Measurements from ENCODE around the gene TPPP2.

The TPPP2 gene

DNA sequence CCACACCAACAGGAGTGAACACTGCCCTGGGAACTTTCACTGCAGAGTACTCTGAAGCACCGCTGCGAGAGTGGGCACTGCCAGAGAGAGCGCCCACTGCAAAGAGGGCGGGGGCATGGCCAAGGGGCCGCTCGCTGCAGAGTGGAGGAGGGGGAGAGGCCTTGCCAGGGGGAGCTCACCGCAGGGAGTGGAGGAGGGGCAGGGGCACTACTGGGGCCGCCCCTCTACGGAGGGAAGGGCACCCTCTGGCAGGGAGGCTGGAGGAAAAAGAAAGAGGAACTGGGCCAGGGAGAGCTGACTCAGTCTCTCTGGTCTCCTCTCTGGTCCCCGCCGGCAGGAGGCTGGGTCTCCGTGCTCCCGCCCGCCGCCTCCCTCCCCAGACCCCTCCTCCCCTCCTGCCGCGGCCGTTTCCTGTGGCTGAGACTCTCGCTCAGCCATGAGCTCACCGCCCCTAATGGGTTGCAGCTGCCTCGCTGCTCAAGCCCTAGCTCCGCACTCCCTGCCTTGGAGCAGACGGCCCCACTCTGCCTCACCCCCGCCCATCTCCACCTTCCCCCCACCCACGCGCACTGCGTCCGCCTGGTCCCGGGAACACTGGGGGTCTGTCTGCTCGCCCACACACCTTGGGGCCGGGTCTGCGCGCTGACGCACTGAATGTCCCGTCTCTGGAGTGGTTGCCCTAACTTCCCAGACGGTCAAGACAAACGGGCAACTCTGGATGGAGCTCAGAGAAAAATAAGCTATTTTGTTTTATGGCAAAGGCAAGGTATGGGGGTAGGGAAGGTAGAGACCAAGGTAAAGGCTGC lies 41.4 kb downstream of the TPPP2 start:
- TF ChIP-seq, protein P1, sequence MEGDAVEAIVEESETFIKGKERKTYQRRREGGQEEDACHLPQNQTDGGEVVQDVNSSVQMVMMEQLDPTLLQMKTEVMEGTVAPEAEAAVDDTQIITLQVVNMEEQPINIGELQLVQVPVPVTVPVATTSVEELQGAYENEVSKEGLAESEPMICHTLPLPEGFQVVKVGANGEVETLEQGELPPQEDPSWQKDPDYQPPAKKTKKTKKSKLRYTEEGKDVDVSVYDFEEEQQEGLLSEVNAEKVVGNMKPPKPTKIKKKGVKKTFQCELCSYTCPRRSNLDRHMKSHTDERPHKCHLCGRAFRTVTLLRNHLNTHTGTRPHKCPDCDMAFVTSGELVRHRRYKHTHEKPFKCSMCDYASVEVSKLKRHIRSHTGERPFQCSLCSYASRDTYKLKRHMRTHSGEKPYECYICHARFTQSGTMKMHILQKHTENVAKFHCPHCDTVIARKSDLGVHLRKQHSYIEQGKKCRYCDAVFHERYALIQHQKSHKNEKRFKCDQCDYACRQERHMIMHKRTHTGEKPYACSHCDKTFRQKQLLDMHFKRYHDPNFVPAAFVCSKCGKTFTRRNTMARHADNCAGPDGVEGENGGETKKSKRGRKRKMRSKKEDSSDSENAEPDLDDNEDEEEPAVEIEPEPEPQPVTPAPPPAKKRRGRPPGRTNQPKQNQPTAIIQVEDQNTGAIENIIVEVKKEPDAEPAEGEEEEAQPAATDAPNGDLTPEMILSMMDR (IDR thresholded peaks at IDR 0.05; ENCODE audit: low read depth, low read length, missing control alignments) = no peak
- peak overlapping the region; percentile 90 for H3K4me3 ChIP-seq (ENCODE audit: low read depth, low read length)
- in situ Hi-C loops (cut with HindIII; ENCODE audit: low sequenced_read_pairs) = no loop called here
- DNase-seq (ENCODE audit: low read depth) = peak; percentile 83

DNA sequence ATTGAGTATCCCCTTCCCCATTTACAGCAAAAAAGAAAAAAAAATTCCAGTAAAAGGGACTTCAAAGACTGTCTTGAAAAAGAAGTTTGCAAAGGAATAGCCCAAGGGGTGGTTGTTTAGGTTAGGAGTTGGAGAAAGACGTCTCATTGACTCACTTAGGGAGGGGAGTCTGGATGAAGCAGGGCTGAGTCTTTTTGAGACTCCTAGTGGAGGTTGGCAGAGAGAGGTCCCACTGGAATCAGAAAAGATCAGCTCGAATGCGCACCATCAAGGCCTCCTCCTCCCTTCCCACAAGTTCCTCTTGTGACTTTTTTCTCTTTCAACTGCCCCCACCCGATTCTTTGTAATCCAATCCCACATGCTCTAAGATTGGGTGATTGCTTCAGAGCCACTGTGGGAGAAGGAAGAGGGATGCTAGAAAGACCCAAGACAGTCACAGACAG lies 42.0 kb downstream of the TPPP2 start:
- TF ChIP-seq, protein P1 (IDR thresholded peaks at IDR 0.05; ENCODE audit: low read depth, low read length, missing control alignments) = peak; percentile 13
- in situ Hi-C loops (cut with HindIII; ENCODE audit: low sequenced_read_pairs) = no loop called here
- DNase-seq (ENCODE audit: low read depth) = no peak
- H3K4me3 ChIP-seq (ENCODE audit: low read depth, low read length) = peak overlapping the region; percentile 90

DNA sequence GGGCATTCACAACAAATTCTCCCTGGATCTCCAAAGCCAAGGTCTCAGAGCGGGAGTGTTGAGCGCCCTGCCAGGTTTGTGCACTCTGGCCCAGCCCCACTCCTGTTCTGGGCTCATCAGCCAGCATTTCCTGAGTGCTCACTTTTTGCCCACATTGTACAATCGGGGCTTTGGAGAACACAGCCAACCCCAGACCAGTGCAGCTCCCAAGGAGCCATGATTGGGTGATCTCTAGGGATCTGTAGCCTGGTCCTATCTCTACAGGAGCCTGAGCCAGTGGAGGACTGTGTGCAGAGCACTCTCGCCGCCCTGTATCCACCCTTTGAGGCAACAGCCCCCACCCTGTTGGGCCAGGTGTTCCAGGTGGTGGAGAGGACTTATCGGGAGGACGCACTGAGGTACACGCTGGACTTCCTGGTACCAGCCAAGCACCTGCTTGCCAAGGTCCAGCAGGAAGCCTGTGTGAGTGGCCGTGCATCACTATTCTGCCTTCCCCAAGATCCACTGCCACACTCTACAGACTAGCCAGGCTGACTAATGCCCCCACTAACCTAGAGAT lies 42.8 kb downstream of the TPPP2 start:
- no peak for DNase-seq (ENCODE audit: low read depth)
- TF ChIP-seq, protein P1 (IDR thresholded peaks at IDR 0.05; ENCODE audit: low read depth, low read length, missing control alignments) = no peak
- in situ Hi-C loops (cut with HindIII; ENCODE audit: low sequenced_read_pairs) = no loop called here
- H3K4me3 ChIP-seq (ENCODE audit: low read depth, low read length) = no peak overlapping the region

DNA sequence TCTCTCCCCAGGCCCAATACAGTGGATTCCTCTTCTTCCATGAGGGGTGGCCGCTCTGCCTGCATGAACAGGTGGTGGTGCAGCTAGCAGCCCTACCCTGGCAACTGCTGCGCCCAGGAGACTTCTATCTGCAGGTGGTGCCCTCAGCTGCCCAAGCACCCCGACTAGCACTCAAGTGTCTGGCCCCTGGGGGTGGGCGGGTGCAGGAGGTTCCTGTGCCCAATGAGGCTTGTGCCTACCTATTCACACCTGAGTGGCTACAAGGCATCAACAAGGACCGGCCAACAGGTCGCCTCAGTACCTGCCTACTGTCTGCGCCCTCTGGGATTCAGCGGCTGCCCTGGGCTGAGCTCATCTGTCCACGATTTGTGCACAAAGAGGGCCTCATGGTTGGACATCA lies 43.9 kb downstream of the TPPP2 start:
- TF ChIP-seq, protein P1 (IDR thresholded peaks at IDR 0.05; ENCODE audit: low read depth, low read length, missing control alignments) = no peak
- DNase-seq (ENCODE audit: low read depth) = no peak
- in situ Hi-C loops (cut with HindIII; ENCODE audit: low sequenced_read_pairs) = no loop called here
- no peak overlapping the region for H3K4me3 ChIP-seq (ENCODE audit: low read depth, low read length)

DNA sequence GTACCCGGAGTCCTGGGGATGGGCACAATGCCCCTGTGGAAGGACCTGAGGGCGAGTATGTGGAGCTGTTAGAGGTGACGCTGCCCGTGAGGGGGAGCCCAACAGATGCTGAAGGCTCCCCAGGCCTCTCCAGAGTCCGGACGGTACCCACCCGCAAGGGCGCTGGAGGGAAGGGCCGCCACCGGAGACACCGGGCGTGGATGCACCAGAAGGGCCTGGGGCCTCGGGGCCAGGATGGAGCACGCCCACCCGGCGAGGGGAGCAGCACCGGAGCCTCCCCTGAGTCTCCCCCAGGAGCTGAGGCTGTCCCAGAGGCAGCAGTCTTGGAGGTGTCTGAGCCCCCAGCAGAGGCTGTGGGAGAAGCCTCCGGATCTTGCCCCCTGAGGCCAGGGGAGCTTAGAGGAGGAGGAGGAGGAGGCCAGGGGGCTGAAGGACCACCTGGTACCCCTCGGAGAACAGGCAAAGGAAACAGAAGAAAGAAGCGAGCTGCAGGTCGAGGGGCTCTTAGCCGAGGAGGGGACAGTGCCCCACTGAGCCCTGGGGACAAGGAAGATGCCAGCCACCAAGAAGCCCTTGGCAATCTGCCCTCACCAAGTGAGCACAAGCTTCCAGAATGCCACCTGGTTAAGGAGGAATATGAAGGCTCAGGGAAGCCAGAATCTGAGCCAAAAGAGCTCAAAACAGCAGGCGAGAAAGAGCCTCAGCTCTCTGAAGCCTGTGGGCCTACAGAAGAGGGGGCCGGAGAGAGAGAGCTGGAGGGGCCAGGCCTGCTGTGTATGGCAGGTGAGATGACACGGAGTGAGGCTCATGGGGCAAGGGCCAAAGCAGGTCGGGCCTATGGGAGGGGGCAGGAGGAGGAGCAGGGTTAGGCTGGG lies 44.6 kb downstream of the TPPP2 start:
- in situ Hi-C loops (cut with HindIII; ENCODE audit: low sequenced_read_pairs) = no loop called here
- DNase-seq (ENCODE audit: low read depth) = no peak
- TF ChIP-seq, protein P1 (IDR thresholded peaks at IDR 0.05; ENCODE audit: low read depth, low read length, missing control alignments) = no peak
- no peak overlapping the region for H3K4me3 ChIP-seq (ENCODE audit: low read depth, low read length)

DNA sequence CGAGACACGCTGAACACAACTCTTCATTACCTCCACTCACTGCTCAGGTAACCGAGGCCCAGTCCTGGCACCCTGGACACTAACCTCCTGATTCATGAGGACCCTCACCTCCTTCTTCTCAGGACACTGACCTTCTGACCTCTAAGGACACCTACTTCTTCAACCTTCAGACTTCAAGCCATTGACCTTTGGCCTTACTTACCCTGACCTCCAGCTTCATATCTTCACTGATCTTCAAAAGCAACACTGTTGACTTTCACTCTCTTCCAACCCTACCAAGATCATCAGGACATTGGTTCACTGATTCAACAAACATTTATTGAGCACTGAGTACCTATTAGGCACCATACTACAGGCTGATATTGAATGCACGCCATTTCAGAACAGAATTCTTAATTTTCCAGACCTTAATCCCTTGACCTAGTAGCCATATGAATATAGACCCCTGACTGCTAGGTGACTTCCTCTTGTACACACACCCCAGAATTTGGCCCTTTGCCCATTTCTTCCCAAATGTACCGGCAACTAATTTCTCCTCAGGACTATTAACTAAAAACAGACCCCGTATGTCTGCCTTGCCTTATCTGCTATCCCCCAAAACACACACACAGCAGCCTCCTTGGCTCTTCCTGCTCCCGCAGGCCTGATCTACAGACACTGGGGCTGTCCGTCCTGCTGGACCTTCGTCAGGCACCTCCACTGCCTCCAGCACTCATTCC lies 45.9 kb downstream of the TPPP2 start:
- no peak overlapping the region for H3K4me3 ChIP-seq (ENCODE audit: low read depth, low read length)
- DNase-seq (ENCODE audit: low read depth) = no peak
- TF ChIP-seq, protein P1 (IDR thresholded peaks at IDR 0.05; ENCODE audit: low read depth, low read length, missing control alignments) = no peak
- in situ Hi-C loops (cut with HindIII; ENCODE audit: low sequenced_read_pairs) = no loop called here
